Gastroesophageal sphincter (tissue), 3 donors: ENCODE data around the gene BIN2.

Experiments
- CTCF ChIP-seq, 4 experiments: fragments of 200-600 bp in 2 of 4; fragments of 450-650 bp in 2 of 4; sonication (generic) in 1 of 4; IDR thresholded peaks; one replicate each; pipeline ENCODE4 v1.5.1; 2017 to 2019; ENCODE audit warnings: antibody characterized with exemption in 4 of 4, mild to moderate bottlenecking in 2 of 4, moderate library complexity in 2 of 4
- EP300 ChIP-seq: sonication (generic); formaldehyde crosslinking; IDR thresholded peaks from one replicate; pipeline ENCODE4 v1.6.1; 2017; ENCODE audit warnings: antibody characterized with exemption, mild to moderate bottlenecking
- POLR2A ChIP-seq, 2 donors: fragments of 450-650 bp; IDR thresholded peaks; one replicate each; pipeline ENCODE4 v1.6.1; 2017; ENCODE audit warnings: antibody characterized with exemption in 2 of 2, mild to moderate bottlenecking in 2 of 2, moderate library complexity in 1 of 2
- POLR2AphosphoS5 ChIP-seq: sonication (generic); formaldehyde crosslinking; IDR thresholded peaks from one replicate; pipeline ENCODE4 v1.6.1; 2017; ENCODE audit warnings: antibody characterized with exemption

GRCh38 chr12:51321882-51322281 is 2.1 kb downstream of the BIN2 start:
- TF ChIP-seq POLR2A (IDR thresholded peaks at IDR 0.05) (no peak), CTCF (IDR thresholded peaks at IDR 0.05) (no peak), EP300 (no peak), POLR2AphosphoS5 (no peak)
